G401 (cell line): ENCODE data around the gene INSIG2. TPM values are rescaled to one million over a fixed set of nuclear protein-coding genes. Genes with fewer than 3 reads are reported as not detected.

Experiments used
- DNase-seq: peaks from one replicate; pipeline ENCODE4 v3.0.0-alpha.2; 2015; ENCODE audit warnings: low spot score
- in situ Hi-C: cut with HindIII; loops from 2 replicates; pipeline ENCODE4 v1.10.0; 2016; ENCODE audit warnings: low sequenced_read_pairs, mixed read lengths
- total RNA-seq: library from RNA; depleted of rRNA; stranded (reverse); fragments of >200 nt; shearing (Covaris generic); gene quantifications from 2 replicates; pipeline ENCODE4 v1.2.3, GENCODE V29; 2014

Gene INSIG2
- total RNA-seq, 1 experiment from 2014 or later: 15.1 TPM

- no peak for DNase-seq
Observed at GRCh38 chr2:118121986-118122524, 33.8 kb downstream of the INSIG2 start.

GRCh38 chr2:118122594-118123281, 34.5 kb downstream of the INSIG2 start:
- no peak for DNase-seq
- in situ Hi-C loops: no loop called here

More at GRCh38 chr2:118121986-118122524, 33.8 kb downstream of the INSIG2 start:
- in situ Hi-C loops: no loop called here

- in situ Hi-C loops: no loop called here
- no peak for DNase-seq
Observed at GRCh38 chr2:118123561-118124232, 35.4 kb downstream of the INSIG2 start.

GRCh38 chr2:118124288-118124891, 36.1 kb downstream of the INSIG2 start:
- no peak for DNase-seq
- in situ Hi-C loops: no loop called here

GRCh38 chr2:118127250-118127649, 39.0 kb downstream of the INSIG2 start:
- in situ Hi-C loops: no loop called here
- no peak for DNase-seq

- no peak for DNase-seq
- in situ Hi-C loops: no loop called here
Observed at GRCh38 chr2:118128826-118129225, 40.6 kb downstream of the INSIG2 start.

GRCh38 chr2:118130385-118130784, 42.1 kb downstream of the INSIG2 start:
- in situ Hi-C loops: no loop called here
- DNase-seq: no peak

GRCh38 chr2:118131771-118132170, 43.5 kb downstream of the INSIG2 start:
- no peak for DNase-seq
- in situ Hi-C loops: no loop called here

- in situ Hi-C loops: no loop called here
- no peak for DNase-seq
Observed at GRCh38 chr2:118133916-118134315, 45.6 kb downstream of the INSIG2 start.

GRCh38 chr2:118134650-118135049, 46.4 kb downstream of the INSIG2 start:
- no peak for DNase-seq
- in situ Hi-C loops: no loop called here

GRCh38 chr2:118145207-118145606, 56.9 kb downstream of the INSIG2 start:
- in situ Hi-C loops: no loop called here
- no peak for DNase-seq

- no peak for DNase-seq
- in situ Hi-C loops: no loop called here
Observed at GRCh38 chr2:118145806-118146205, 57.5 kb downstream of the INSIG2 start.

- no peak for DNase-seq
- in situ Hi-C loops: no loop called here
Observed at GRCh38 chr2:118146315-118147283, 58.3 kb downstream of the INSIG2 start.

GRCh38 chr2:118148133-118148532, 59.9 kb downstream of the INSIG2 start:
- in situ Hi-C loops: no loop called here
- DNase-seq: no peak

- in situ Hi-C loops: no loop called here
- DNase-seq: no peak
Observed at GRCh38 chr2:118148809-118149208, 60.5 kb downstream of the INSIG2 start.

- no peak for DNase-seq
- in situ Hi-C loops: no loop called here
Observed at GRCh38 chr2:118150294-118150693, 62.0 kb downstream of the INSIG2 start.

- no peak for DNase-seq
- in situ Hi-C loops: no loop called here
Observed at GRCh38 chr2:118151831-118152230, 63.6 kb downstream of the INSIG2 start.

GRCh38 chr2:118153433-118153832, 65.2 kb downstream of the INSIG2 start:
- DNase-seq: no peak
- in situ Hi-C loops: no loop called here

- in situ Hi-C loops: no loop called here
- no peak for DNase-seq
Observed at GRCh38 chr2:118154176-118154575, 65.9 kb downstream of the INSIG2 start.
